Measurements from ENCODE around the gene SLC30A2. TPM values are rescaled to one million over a fixed set of nuclear protein-coding genes. Genes with fewer than 3 reads are reported as not detected.

Gene SLC30A2
- total RNA-seq, 1 donor from 2014 or later, result not detected

DNA sequence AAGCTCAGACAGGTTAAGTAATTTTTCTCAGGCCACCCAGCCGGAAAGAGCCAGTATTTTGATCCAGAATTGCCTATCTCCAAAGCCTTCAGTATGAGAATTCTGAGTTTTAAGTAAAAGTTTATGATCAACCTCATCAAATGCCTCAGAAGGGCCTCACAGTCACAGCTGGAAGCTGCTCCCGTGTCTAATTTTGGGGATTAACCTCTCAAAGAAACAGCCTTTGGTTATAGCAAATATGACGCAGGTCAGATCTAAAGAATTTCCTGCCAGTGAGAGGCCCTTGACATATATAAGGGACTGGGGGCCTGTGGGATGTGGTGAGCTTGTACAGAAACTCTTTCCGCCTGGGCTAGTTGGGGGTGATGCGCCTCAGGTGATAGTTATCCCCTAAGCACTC, 22.1 kb downstream of the SLC30A2 start:
- DNase-seq (ENCODE audit: low spot score), result no peak

DNA sequence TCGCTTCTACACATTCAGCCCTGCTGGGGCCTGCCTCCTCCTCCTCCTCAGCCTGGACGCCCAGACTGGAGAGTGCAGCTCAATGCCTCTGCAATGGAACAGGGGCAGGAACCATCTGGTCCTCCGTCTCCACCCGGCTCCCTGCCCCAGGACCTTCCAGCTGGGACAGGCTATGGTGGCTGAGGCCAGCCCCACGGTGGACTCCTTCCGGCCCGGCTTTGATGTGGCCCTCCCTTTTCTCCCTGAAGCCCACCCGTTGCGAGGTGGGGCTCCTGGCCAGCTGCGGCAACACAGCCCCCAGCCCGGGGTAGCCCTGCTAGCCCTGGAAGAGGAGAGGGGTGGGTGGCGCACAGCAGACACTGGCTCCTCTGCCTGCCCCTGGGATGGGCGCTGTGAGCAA, 22.9 kb downstream of the SLC30A2 start:
- no peak for DNase-seq (ENCODE audit: low spot score)

DNA sequence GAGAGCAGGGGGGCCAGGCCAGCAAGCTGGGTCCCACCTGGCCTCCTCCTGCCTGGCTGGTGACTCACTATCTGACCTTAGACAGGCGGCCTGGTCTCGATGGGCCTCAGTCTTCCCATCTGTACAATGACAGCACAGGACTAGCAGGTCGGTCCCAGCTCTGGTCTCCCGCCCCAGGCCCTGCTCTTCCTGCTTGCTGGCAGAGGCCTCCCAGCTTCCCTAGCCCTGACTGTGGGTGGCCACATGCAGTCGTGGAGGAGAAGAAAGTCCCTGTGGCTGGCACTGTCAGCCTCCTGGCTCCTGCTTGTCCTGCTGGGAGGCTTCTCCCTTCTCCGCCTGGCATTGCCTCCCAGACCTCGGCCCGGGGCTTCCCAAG, 23.5 kb downstream of the SLC30A2 start:
- DNase-seq (ENCODE audit: low spot score), result no peak

DNA sequence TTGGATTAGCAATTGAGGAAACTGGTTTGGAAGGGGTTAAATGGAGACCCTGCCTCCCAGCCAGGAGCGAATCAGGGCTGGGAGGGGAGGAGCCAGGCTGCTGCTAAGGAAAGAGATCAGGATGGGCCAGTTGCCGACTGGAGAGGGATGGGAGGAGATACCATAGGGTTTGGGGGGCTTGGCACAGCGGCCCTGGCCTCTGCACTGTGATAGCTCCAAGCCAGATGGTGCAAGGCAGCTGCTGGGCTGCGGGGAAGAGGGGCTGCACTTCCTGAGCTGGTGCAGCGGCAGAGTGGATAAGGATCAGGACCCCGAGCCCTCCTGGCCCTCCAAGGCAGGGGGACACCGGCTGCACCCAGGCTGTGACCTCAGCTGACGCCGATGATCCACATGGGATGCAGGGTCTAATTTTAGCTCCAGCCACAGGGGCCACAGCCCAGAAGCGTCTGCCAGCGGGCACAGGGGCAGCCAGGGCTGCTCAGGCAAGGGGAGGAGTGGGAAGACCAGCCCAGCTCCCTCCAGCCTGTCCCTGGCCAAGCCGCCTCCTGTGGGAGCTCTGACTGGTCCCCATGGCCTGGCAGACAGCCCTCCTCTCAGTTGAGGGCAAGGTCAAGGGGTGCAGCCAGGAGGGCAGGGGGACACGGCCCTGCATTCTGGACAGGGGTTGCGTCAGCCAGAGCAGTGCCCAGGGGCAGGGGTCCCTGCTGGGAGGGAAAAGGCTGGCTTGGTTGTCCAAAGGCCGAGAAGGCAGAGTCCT, 24.1 kb downstream of the SLC30A2 start, which contains the start of gene EXTL1:
Gene EXTL1 (plus strand): TSS at position 129 of the 757 bp plus-strand sequence. CDS start 872 bp downstream, outside the sequence.
- no peak for DNase-seq (ENCODE audit: low spot score)

DNA sequence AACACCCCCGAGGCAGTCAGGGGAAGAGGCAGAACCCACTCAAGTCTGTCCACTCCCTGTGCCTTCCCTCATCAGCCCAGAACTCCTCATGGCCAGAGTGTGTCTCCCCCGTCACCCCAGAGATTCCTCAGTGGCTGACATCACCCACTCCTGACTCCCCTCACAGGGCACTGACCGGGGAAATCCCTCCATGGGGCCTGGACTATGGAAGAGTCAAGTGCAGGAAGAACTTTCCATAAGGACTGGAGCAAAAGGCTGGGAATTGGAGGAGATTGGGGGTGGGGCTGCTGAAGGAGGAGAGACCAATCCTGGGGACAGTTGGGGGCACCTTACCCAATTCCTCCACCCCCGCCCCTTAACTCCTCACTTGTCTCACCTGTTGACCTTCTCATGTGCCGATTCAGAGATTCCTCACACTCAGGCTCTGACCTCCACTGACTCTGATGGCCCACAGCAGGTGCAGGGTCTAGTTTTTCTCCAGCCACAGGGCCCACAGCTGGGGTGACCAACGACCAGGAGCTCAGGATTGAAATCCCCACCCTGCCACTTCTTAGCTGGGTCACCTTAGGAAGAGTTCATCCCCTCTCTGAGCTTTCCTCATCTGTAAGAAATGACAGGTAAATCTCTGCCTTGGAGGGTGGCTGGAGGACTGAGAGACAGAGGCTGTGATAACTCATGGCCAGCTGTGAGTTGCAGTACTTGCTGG, 24.8 kb downstream of the SLC30A2 start:
- no peak for DNase-seq (ENCODE audit: low spot score)

DNA sequence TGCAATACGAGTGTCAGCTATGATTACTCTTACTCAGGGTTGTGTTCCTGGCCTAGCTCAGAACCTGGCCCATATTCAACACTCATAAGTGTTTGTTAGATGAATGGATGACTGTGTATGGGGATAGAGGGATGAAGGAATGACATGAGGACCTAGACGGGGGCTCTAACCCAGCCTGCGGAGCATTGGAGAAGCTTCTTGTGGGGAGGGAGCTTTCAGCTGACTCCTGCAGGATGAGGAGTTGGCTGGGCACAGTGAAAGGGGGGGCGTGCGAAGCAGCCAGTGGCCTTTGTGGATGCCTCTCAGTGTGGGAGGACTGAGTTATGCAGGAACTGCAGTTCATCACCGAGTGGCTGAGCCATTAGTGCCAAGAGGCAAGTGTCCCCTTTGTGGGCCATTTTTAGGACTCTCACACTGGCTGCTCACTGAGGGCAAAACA, 25.6 kb downstream of the SLC30A2 start:
- no peak for DNase-seq (ENCODE audit: low spot score)

DNA sequence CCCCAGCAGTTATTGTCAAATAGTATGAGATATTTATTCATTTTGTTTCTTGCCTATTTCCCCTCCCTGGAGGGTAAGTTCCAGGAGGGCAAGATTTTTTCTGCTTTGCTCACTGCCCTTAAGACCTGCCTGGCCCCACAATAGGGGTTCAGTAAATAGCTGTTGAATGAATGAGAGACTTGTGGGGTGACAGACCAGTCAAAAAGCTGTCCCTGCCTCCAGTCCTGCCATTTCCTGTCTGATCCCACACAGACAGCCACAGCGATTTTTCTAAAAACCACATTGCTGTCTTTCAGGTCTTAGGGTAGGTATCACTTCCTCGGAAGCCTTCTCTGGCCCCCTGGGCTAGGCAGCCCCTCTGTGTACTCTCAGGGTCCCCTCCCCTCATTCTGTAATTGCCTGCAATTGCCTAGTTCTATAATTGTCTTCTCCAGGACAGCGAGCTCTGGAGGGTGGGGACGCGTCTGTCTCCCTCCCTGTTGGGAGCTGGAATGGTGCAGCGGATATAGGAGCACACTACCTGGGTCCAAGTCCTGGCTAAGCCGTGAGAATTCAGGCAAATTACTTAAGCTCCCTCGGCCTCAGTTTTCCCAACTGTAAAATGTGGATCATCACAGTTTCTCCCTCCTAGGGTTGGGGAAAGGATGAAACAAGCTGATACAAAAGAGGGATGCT, 26.1 kb downstream of the SLC30A2 start:
- DNase-seq (ENCODE audit: low spot score), result no peak

DNA sequence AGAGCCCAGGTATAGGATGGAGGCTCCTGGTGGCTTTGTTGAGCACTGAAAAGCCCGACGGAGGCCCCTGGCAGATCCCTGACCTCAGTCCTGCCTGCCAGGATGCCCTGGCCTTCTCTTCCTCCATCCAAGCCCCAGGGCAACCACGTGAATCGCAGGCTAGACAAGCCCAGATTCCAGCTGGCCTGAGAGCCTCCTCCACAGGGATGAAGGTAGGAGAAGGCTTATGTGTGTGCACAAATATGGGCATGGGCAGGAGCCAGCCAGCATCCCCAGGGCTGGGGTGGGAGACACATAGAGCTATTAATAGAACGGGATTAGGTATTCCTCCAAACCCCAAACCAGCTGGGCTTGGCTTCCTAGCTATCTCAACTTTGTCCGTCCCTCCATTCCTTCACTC, 28.3 kb downstream of the SLC30A2 start:
- DNase-seq (ENCODE audit: low spot score), result no peak

DNA sequence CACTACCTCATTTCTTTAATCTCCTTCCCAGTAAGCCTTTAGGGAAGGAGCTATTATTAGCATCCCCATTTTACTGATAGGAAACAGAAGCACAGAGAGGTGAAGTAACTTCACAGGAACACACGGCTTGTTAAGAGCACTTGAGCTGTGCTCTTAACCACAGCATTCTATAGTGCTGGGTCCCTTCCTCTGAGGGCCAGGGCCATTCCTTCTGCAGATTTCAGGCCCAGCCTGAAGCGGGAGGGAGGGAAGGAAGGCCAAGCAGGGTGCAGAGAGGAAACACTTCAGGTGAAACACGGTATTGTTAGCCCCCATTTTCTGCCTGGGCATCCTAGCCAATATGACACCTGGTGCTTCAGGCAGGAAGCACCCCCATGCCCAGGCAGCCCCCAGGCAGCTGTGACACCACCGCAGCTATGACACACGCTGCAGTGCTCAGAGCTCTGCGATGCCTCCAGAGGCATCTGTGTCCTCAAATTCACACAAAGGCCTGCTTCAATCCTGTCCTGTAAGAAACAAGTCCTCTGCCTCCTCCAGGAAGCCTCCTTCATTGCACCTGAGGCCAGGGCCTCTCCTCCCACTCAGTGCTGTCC, 28.9 kb downstream of the SLC30A2 start:
- DNase-seq (ENCODE audit: low spot score), result no peak

DNA sequence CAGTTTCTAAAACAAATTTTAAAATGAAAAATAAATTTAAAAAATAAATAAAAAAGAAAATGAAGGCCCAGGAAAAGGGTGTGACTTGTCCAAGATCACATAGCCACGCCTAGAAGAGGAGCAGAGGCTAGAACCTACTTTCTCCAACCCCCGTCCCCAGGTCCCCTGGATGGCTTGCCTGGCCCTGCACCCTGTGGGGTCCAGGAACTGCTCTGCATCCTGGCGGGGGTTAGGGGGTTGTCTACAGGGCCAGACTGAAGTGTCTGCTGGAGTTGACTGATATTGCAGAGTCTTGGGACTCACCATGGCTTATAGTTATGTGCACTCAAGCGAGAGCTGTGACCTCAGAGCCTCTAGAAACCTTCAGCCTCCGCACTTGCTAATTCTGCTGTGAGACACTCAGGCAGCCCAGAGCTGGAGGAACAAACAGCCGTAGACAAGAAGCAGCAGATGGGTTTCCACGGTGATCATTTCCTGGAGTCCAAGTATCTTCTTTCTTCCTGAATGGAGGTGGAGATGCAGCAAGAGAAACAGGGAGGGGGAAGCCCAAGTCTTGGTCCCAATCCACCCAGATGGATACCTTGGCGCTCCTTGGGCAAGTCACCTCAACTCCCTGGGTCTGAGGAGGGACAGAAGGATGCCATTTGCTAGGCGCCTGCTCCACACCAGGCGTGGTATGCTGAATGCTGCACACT, 29.5 kb downstream of the SLC30A2 start:
- DNase-seq (ENCODE audit: low spot score), result no peak

DNA sequence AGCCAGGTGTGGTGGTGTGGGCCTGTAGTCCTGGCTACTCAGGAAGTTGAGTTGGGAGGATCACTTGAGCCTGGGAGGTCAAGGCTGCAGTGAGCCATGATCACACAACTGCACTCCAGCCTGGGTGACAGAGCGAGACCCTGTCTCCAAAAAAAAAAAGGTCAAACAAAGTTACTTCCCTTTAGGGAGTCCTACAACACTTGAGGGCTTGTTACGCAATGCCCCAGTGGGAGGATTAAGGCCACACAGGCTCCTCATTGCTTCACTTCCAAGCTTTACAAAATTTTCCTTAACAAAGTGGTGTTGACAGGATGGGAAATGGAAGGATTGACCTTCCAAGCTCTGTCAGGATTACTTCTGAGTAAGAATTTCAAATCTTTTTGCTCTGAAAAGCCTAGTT, 30.6 kb downstream of the SLC30A2 start:
- DNase-seq (ENCODE audit: low spot score), result no peak

DNA sequence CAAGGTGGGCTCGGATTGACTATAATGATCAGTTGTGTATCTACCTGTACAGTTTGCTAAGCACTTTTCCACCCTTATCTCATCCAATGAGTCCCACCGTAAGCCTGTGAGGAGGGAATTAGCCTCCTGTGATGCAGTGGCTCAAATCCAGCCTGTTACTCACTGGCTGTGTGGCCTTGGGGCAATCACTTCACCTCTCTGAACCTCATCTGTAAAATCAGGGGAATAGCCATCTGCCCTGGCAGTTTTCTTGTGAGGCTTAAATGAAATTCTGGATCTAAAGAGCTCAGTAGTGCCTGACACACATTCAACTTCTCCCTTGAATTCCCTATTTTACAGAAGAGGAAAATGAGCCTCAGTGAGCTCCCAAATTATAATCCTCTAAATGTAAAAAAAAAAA, 31.7 kb downstream of the SLC30A2 start:
- DNase-seq (ENCODE audit: low spot score), result no peak

DNA sequence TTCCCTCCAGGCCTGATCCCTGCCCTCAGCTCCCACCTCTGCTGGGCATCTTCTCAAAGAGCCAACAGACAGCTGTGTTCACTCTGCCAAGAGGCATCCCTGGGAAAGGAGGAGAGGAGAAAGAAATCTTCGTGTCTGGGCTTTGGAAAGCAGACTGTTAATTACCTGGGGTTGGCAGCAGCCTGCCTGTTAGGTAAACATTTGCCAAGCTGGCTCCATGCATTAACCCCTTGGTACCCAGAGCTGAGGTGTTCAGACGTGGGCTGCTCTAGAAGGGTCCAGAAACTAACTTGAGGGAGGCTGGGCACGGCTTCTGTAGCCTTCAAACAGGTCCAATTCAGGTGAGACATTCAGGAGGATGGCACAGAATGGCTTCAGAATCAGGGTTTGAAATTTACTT, 33.1 kb downstream of the SLC30A2 start:
- DNase-seq (ENCODE audit: low spot score), result no peak

DNA sequence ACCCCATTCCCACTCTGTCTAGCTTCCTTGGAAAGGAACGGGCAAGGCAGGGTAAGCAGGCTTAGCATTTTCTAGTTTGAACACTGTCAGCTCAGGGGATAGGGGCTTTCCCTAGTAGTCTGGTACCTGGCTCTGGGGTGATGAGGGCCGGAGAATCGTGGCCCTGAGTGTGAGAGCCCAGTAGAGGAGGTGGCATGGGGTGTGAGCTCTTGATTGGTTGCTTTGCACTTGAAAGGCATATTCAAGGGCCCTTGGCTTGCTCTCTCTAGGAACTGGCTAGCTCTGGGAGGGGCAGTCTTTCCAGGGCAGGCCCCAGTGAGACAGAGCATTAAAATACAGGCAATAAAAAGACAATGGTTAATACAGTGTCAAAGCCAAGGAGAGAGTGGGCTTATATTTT, 35.1 kb downstream of the SLC30A2 start:
- DNase-seq (ENCODE audit: low spot score), result no peak

DNA sequence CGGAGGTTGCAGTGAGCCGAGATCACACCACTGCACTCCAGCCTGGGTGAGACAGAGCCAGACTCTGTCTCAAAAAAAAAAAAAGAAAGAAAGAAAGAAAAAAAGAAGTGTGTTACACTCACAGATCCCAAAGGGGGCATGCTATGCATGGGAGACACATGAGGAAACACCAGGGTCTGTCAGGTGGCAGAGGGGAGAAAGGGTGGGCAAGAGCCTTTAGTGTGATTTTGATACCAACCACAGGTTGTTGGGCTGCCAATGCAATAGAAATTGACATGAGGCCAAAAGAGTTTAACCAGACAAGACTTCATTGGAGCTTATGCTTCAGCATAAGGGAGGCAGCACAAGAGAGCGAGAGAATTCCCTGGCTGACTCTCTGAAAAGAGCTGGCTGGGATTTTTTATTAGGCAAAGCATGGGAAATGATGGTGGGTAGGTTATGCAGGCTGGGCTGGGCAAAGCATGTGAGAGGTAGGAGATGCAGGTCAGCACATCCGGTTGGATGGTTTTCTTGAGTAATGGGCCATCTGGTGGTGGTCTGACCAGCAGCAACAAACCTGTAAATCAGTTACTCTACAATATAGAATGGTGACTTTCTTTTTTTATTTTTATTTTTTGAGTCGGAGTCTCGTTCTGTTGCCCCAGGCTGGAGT, 36.0 kb downstream of the SLC30A2 start:
- DNase-seq (ENCODE audit: low spot score), result no peak

DNA sequence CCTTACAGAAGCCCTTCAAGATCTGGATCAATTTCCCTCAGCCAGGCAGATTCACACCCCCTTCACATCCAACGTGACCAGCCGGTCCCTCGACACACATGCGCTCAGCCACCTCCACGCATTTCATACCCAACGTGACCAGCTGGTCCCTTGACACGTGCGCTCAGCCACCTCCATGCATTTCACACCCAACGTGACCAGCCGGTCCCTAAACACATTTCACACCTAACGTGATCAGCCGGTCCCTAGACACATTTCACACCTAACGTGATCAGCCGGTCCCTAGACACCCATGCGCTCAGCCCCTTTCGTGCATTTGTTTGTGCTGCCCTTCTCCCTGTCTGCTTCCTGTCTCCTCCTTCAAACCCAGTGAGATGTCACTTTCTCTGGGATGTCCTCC, 39.2 kb downstream of the SLC30A2 start:
- DNase-seq (ENCODE audit: low spot score), result no peak

DNA sequence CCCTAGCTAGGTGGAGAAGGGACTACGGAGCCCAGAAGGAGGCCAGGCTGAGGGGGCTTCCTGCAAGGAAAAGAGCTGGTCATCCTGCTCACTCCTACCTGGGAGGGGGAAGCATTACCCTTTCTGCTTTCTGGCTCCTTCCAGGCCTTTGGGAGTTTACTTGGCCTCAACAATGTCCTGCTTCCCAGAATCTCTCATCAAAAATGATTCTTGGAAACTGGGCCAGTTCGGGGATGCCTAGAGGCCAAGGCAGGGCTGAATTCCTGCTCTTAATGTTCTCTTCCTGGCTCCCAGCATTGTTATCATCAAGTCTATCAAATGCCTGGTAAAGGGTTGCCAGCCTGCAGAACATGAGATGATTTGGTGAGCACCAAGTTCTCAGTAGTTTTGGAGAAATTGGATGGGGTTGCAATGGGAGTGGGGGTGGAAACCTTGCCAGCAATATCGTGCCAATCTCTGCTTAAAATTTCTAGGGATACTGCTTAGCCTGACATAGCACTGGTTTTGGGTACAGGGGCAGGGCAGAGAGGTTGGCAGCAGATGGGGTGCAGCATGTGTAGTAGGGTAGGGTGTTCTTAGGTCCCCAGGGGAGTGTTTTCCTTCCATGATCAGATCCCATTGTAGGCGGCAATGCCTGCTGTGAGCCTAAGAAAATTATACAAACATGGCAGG, 40.3 kb downstream of the SLC30A2 start:
- no peak for DNase-seq (ENCODE audit: low spot score)

DNA sequence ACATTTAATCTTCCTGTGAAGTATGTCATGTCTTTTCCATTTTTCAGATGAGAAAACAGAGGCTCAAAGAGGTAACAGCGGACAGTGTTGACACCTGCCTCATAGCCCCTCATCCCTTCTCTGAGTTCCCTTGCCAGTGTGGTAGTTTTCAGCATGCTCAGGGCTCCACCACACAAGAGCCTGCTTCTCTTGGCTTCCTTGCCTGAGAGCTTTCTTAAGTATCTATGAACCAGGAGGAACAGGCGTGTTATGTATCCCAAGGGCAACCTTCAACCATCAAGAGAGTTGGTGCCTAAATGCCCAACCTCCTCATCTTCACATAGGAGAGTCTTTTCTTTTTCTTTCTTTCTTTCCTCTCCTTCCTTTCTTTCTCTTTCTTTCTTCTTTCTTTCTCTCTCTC, 42.2 kb downstream of the SLC30A2 start:
- DNase-seq (ENCODE audit: low spot score), result no peak

DNA sequence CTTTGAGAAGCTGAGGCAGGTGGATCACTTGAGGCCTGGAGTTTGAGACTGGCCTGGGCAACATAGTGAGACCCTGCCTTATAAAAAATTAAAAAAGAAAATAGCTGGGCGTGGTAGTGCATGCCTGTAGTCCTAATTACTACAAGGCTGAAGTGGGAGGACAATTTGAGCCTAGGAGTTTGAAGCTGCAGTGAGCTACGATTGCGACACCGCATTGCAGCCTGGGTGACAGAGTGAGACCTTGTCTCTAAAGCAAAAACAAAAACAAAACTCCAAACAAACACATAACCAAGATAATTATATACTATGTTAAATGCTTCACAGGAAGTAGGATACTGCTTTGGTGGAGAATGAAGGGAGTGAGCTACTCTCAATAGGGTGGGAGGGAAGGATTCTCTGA, 42.7 kb downstream of the SLC30A2 start:
- DNase-seq (ENCODE audit: low spot score), result no peak

Data from mesenteric fat pad (tissue), 1 donor.